ENCODE data around the gene FEM1C.

FEM1C gene

DNA sequence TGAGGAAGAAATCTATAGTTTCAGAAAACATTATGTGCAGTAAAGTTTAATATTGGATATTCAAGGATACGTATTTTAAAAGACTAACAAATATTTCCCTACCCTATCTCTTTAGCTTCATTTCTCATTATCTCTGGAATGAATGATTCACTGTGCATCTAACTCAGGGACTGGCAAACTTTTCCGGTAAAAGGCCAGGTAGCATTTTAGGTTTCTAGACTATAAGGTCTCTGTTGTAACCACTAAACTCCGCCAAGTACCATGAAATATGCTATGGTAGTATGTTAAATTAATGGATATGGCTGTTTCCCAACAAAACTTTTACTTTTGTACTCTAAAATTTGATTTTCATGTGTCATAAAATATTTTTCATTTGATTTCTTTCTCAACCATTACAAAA is 13.2 kb downstream of the FEM1C start:
- H3K9me3 ChIP-seq (ENCODE audit: control insufficient read depth, insufficient read depth, low read depth, low read length), result no peaks in the 10 kb centered on the region
- ChIA-PET POLR2A (no interaction called here), CTCF (no interaction called here)
- H3K36me3 ChIP-seq (ENCODE audit: control insufficient read depth in 2 of 2, insufficient read depth in 1 of 2, low read length in 2 of 2), result peaks cover 7 to 11% of the 10 kb centered on the region in 2 experiments
- H3K27ac ChIP-seq (ENCODE audit: extremely low read depth, low read depth, low read length), result no peak overlapping the region
- H3K4me1 ChIP-seq (ENCODE audit: control insufficient read depth, insufficient read depth, low read length), result peaks cover 6% of the 10 kb centered on the region
- TF ChIP-seq ZNF175 (tag by site-specific recombination; IDR thresholded peaks at IDR 0.05), result no peak
- no peak for TF ChIP-seq ZNF785 (tag by site-specific recombination; IDR thresholded peaks at IDR 0.05)
- no peak overlapping the region for H3K4me3 ChIP-seq (ENCODE audit: low read depth, low read length)

DNA sequence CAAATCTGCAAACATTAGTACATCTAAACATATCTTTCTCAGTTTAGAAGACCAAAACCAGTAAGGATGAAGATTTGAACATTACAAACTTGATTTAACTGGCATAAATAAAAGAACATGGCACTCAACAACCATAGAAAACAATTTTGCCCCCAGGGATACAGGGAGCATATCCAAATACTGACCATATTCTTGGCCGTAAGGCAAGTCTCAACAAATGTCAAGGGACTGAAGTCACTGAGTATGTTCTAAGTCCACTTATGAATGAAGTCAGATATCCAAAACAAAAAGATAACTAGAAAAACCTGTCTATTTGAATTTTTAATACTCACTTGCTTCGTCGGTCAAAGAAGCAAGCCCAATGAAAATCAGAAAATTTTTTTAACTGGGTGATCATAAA is 14.1 kb downstream of the FEM1C start:
- Histone ChIP-seq H3K36me3 (ENCODE audit: control insufficient read depth in 2 of 2, insufficient read depth in 1 of 2, low read length in 2 of 2) (peaks cover 0 to 4% of the 10 kb centered on the region in 2 experiments; a peak in 2 of 3 replicates), H3K4me3 (ENCODE audit: low read depth, low read length) (no peak overlapping the region), H3K27ac (ENCODE audit: extremely low read depth, low read depth, low read length) (no peak overlapping the region), H3K4me1 (ENCODE audit: control insufficient read depth, insufficient read depth, low read length) (peaks cover 6% of the 10 kb centered on the region), H3K9me3 (ENCODE audit: control insufficient read depth, insufficient read depth, low read depth, low read length) (no peaks in the 10 kb centered on the region)
- TF ChIP-seq ZNF707 (tag by site-specific recombination; IDR thresholded peaks at IDR 0.05), result no peak
- TF ChIP-seq HOXC10 (CRISPR knock-in tag; IDR thresholded peaks at IDR 0.05), result no peak
- TF ChIP-seq ZNF670 (tag by site-specific recombination; IDR thresholded peaks at IDR 0.05; ENCODE audit: low read depth), result no peak
- TF ChIP-seq, protein P1, sequence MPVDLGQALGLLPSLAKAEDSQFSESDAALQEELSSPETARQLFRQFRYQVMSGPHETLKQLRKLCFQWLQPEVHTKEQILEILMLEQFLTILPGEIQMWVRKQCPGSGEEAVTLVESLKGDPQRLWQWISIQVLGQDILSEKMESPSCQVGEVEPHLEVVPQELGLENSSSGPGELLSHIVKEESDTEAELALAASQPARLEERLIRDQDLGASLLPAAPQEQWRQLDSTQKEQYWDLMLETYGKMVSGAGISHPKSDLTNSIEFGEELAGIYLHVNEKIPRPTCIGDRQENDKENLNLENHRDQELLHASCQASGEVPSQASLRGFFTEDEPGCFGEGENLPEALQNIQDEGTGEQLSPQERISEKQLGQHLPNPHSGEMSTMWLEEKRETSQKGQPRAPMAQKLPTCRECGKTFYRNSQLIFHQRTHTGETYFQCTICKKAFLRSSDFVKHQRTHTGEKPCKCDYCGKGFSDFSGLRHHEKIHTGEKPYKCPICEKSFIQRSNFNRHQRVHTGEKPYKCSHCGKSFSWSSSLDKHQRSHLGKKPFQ (tag by site-specific recombination; IDR thresholded peaks at IDR 0.05), result no peak
- TF ChIP-seq ZNF391 (tag by site-specific recombination; IDR thresholded peaks at IDR 0.05; ENCODE audit: borderline replicate concordance, low read depth), result no peak
- TF ChIP-seq ZNF837 (tag by site-specific recombination; IDR thresholded peaks at IDR 0.05), result no peak
- TF ChIP-seq ZEB2 (tag by site-specific recombination; IDR thresholded peaks at IDR 0.05), result no peak
- no peak for TF ChIP-seq ZFP37 (tag by site-specific recombination; IDR thresholded peaks at IDR 0.05)
- no peak for TF ChIP-seq ZNF621 (tag by site-specific recombination; IDR thresholded peaks at IDR 0.05)
- no peak for TF ChIP-seq ZNF747 (tag by site-specific recombination; IDR thresholded peaks at IDR 0.05)
- TF ChIP-seq, protein P2, sequence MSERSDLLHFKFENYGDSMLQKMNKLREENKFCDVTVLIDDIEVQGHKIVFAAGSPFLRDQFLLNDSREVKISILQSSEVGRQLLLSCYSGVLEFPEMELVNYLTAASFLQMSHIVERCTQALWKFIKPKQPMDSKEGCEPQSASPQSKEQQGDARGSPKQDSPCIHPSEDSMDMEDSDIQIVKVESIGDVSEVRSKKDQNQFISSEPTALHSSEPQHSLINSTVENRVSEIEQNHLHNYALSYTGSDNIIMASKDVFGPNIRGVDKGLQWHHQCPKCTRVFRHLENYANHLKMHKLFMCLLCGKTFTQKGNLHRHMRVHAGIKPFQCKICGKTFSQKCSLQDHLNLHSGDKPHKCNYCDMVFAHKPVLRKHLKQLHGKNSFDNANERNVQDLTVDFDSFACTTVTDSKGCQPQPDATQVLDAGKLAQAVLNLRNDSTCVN (tag by site-specific recombination; optimal IDR thresholded peaks at IDR 0.05), result no peak
- TF ChIP-seq, protein P3, sequence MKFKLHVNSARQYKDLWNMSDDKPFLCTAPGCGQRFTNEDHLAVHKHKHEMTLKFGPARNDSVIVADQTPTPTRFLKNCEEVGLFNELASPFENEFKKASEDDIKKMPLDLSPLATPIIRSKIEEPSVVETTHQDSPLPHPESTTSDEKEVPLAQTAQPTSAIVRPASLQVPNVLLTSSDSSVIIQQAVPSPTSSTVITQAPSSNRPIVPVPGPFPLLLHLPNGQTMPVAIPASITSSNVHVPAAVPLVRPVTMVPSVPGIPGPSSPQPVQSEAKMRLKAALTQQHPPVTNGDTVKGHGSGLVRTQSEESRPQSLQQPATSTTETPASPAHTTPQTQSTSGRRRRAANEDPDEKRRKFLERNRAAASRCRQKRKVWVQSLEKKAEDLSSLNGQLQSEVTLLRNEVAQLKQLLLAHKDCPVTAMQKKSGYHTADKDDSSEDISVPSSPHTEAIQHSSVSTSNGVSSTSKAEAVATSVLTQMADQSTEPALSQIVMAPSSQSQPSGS (tag by site-specific recombination; IDR thresholded peaks at IDR 0.05; ENCODE audit: low read depth), result no peak
- TF ChIP-seq, protein P4, sequence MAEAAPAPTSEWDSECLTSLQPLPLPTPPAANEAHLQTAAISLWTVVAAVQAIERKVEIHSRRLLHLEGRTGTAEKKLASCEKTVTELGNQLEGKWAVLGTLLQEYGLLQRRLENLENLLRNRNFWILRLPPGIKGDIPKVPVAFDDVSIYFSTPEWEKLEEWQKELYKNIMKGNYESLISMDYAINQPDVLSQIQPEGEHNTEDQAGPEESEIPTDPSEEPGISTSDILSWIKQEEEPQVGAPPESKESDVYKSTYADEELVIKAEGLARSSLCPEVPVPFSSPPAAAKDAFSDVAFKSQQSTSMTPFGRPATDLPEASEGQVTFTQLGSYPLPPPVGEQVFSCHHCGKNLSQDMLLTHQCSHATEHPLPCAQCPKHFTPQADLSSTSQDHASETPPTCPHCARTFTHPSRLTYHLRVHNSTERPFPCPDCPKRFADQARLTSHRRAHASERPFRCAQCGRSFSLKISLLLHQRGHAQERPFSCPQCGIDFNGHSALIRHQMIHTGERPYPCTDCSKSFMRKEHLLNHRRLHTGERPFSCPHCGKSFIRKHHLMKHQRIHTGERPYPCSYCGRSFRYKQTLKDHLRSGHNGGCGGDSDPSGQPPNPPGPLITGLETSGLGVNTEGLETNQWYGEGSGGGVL (tag by site-specific recombination; IDR thresholded peaks at IDR 0.05), result no peak
- POLR2A ChIA-PET, result no interaction called here
- CTCF ChIA-PET, result no interaction called here

DNA sequence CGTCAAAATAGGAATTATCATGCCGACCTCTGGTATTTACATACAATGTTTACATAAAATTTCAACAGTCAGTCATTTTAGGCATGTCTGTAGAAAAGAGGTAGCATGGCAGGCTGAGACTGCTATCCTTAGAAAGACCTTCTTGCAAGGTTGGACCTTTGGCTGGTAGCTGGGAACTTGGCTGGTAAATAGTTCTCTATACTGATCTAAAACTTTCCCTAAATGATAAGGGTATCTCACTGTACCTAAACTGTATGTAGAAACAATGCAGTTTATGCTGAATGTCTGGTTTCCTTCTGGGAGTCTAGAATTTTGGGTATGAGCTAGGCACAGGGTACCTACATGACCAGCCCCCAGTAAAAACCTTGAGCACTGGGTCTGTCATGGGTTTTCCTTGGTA is 18.0 kb downstream of the FEM1C start:
- no peak overlapping the region for H3K4me3 ChIP-seq (ENCODE audit: low read depth, low read length)
- H3K36me3 ChIP-seq (ENCODE audit: control insufficient read depth in 2 of 2, insufficient read depth in 1 of 2, low read length in 2 of 2), result peaks cover 9 to 27% of the 10 kb centered on the region in 2 experiments
- H3K9me3 ChIP-seq (ENCODE audit: control insufficient read depth, insufficient read depth, low read depth, low read length), result no peaks in the 10 kb centered on the region
- no peak overlapping the region for H3K27ac ChIP-seq (ENCODE audit: extremely low read depth, low read depth, low read length)
- CTCF ChIA-PET, result interaction anchor here (0.6 kb wide), 1 partner anchor 118 kb away, joined by 3 read pairs; no protein-coding TSS in a partner anchor
- H3K4me1 ChIP-seq (ENCODE audit: control insufficient read depth, insufficient read depth, low read length), result no peaks in the 10 kb centered on the region
- POLR2A ChIA-PET, result no interaction called here
- no peak for TF ChIP-seq ZNF175 (tag by site-specific recombination; IDR thresholded peaks at IDR 0.05)
- no peak for TF ChIP-seq ZNF624 (tag by site-specific recombination; IDR thresholded peaks at IDR 0.05)
- TF ChIP-seq HOXC10 (CRISPR knock-in tag; IDR thresholded peaks at IDR 0.05), result no peak
- TF ChIP-seq TRIM28 (IDR thresholded peaks at IDR 0.05; ENCODE audit: borderline replicate concordance, low read length), result no peak
- TF ChIP-seq, protein P5, sequence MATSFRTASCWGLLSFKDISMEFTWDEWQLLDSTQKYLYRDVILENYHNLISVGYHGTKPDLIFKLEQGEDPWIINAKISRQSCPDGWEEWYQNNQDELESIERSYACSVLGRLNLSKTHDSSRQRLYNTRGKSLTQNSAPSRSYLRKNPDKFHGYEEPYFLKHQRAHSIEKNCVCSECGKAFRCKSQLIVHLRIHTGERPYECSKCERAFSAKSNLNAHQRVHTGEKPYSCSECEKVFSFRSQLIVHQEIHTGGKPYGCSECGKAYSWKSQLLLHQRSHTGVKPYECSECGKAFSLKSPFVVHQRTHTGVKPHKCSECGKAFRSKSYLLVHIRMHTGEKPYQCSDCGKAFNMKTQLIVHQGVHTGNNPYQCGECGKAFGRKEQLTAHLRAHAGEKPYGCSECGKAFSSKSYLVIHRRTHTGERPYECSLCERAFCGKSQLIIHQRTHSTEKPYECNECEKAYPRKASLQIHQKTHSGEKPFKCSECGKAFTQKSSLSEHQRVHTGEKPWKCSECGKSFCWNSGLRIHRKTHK (tag by site-specific recombination; IDR thresholded peaks at IDR 0.05), result no peak
- TF ChIP-seq, protein P6, sequence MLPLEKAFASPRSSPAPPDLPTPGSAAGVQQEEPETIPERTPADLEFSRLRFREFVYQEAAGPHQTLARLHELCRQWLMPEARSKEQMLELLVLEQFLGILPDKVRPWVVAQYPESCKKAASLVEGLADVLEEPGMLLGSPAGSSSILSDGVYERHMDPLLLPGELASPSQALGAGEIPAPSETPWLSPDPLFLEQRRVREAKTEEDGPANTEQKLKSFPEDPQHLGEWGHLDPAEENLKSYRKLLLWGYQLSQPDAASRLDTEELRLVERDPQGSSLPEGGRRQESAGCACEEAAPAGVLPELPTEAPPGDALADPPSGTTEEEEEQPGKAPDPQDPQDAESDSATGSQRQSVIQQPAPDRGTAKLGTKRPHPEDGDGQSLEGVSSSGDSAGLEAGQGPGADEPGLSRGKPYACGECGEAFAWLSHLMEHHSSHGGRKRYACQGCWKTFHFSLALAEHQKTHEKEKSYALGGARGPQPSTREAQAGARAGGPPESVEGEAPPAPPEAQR (tag by site-specific recombination; IDR thresholded peaks at IDR 0.05), result no peak
- TF ChIP-seq ZNF549 (tag by site-specific recombination; IDR thresholded peaks at IDR 0.05), result no peak
- no peak for TF ChIP-seq ZNF433 (tag by site-specific recombination; IDR thresholded peaks at IDR 0.05; ENCODE audit: low read depth)
